Endothelial cell of umbilical vein (primary cell): ENCODE data around the gene UTF1. TPM values are rescaled to one million over a fixed set of nuclear protein-coding genes. Genes with fewer than 3 reads are reported as not detected.

Source experiments
- BruUV-seq: library from RNA; stranded (reverse); fragments of 400-500 nt; replicated peaks from 2 replicates; lab custom pipeline; 2021; lab: Mats Ljungman, UMichigan
- CTCF ChIA-PET: fragments of 300-600, 350-600 bp; sonication (Branson Sonifier 250); formaldehyde crosslinking; loops from one replicate; lab custom pipeline; 2021; ENCODE audit warnings: antibody characterized with exemption, inconsistent platforms; lab: Charles Lee
- POLR2A ChIA-PET: fragments of 300-600, 350-600 bp; sonication (Branson Sonifier 250); formaldehyde crosslinking; loops from one replicate; lab custom pipeline; 2021; ENCODE audit warnings: antibody characterized with exemption, inconsistent platforms; lab: Charles Lee
- DNase-seq: peaks from one replicate; pipeline ENCODE4 v3.0.0-alpha.2; 2011; ENCODE audit warnings: low read depth, low spot score
- FAIRE-seq: peaks from 2 replicates; lab custom pipeline; 2011; peaks lifted over from hg19 to GRCh38; lab: Jason Lieb, UNC
- H2AFZ ChIP-seq: 2 replicates; pipeline ENCODE4 v1.6.0; 2012; ENCODE audit warnings: low read depth, low read length, control low read depth, inconsistent platforms
- H3K27ac ChIP-seq: 2 replicates; pipeline ENCODE4 v1.5.1; 2011; ENCODE audit warnings: low read depth, mild to moderate bottlenecking, control low read depth, low read length, moderate library complexity; ENCODE audit not compliant: insufficient read depth
- H3K27me3 ChIP-seq, 2 experiments: 2 replicates each; pipeline versions ENCODE4 v1.6.0 to v1.6.1; 2011; ENCODE audit warnings: low read length in 2 of 2, mixed read lengths in 1 of 2; ENCODE audit not compliant: control insufficient read depth in 2 of 2, insufficient read depth in 2 of 2
- H3K36me3 ChIP-seq, 2 experiments: 2 replicates in 1 of 2; 3 replicates in 1 of 2; pipeline ENCODE4 v1.5.1; 2011; ENCODE audit warnings: low read length in 2 of 2, mild to moderate bottlenecking in 1 of 2, moderate library complexity in 1 of 2; ENCODE audit not compliant: control insufficient read depth in 2 of 2, insufficient read depth in 2 of 2; ENCODE audit errors: extremely low read depth in 1 of 2
- H3K4me1 ChIP-seq: 3 replicates; pipeline ENCODE4 v1.5.1; 2011; ENCODE audit warnings: mild to moderate bottlenecking, low read length; ENCODE audit not compliant: control insufficient read depth, insufficient read depth; ENCODE audit errors: extremely low read depth
- H3K4me2 ChIP-seq: 2 replicates; pipeline ENCODE4 v1.6.1; 2011; ENCODE audit warnings: low read length, control low read depth, mixed read lengths; ENCODE audit not compliant: insufficient read depth
- H3K4me3 ChIP-seq, 3 experiments: fragments of 200-600 bp in 1 of 3; sonication (generic), shearing (Covaris generic) in 1 of 3; replicated peaks in 1 of 3; 2 replicates each; pipeline ENCODE4 v1.5.1; 2011 to 2016; ENCODE audit warnings: control low read depth in 3 of 3, low read length in 3 of 3, mild to moderate bottlenecking in 2 of 3, inconsistent platforms in 1 of 3, low read depth in 1 of 3, moderate library complexity in 1 of 3; ENCODE audit not compliant: insufficient read depth in 1 of 3
- H3K79me2 ChIP-seq: 2 replicates; pipeline ENCODE4 v1.6.0; 2012; ENCODE audit warnings: low read length, inconsistent platforms; ENCODE audit not compliant: control insufficient read depth, insufficient read depth
- H3K9ac ChIP-seq: replicated peaks from 2 replicates; pipeline ENCODE3; 2011; ENCODE audit warnings: low read length, control low read depth; ENCODE audit not compliant: insufficient read depth; ENCODE audit errors: extremely low read depth
- H3K9me1 ChIP-seq: replicated peaks from 3 replicates; pipeline ENCODE4 v1.6.0; 2011; ENCODE audit warnings: mild to moderate bottlenecking, low read length; ENCODE audit not compliant: control insufficient read depth, insufficient read depth; ENCODE audit errors: extremely low read depth
- H3K9me3 ChIP-seq: replicated peaks from 2 replicates; pipeline ENCODE4 v1.5.1; 2012; ENCODE audit warnings: low read length, inconsistent platforms; ENCODE audit not compliant: control insufficient read depth, insufficient read depth
- H4K20me1 ChIP-seq: replicated peaks from 2 replicates; pipeline ENCODE3; 2011; ENCODE audit warnings: mild to moderate bottlenecking, low read length; ENCODE audit not compliant: control insufficient read depth, insufficient read depth; ENCODE audit errors: extremely low read depth
- CTCF ChIP-seq, 2 donors: IDR thresholded peaks; 1 replicate in 1 of 2; 2 replicates in 1 of 2; pipeline ENCODE4 v1.5.1; 2011; ENCODE audit warnings: low read length in 2 of 2, mild to moderate bottlenecking in 2 of 2, moderate library complexity in 2 of 2, control low read depth in 1 of 2, inconsistent platforms in 1 of 2, low read depth in 1 of 2; ENCODE audit not compliant: insufficient read depth in 1 of 2; ENCODE audit errors: extremely low read depth in 1 of 2
- EZH2 ChIP-seq: IDR thresholded peaks from 2 replicates; pipeline ENCODE4 v1.6.1; 2012; ENCODE audit warnings: borderline replicate concordance, low read depth, mild to moderate bottlenecking, moderate library complexity, low read length, inconsistent platforms; ENCODE audit not compliant: severe bottlenecking
- FOS ChIP-seq: IDR thresholded peaks from 2 replicates; pipeline ENCODE4 v1.6.1; 2011; ENCODE audit warnings: mild to moderate bottlenecking, low read length, moderate library complexity, borderline replicate concordance; ENCODE audit not compliant: insufficient read depth
- GATA2 ChIP-seq: IDR thresholded peaks from 2 replicates; pipeline ENCODE4 v1.7.0; 2011; ENCODE audit warnings: low read depth, mild to moderate bottlenecking, moderate library complexity, mixed read lengths, low read length; ENCODE audit not compliant: insufficient read length, insufficient read depth
- JUN ChIP-seq: IDR thresholded peaks from 2 replicates; pipeline ENCODE4 v1.6.1; 2011; ENCODE audit warnings: borderline replicate concordance, low read depth; ENCODE audit not compliant: insufficient read length, insufficient read depth
- MYC ChIP-seq: IDR thresholded peaks from one replicate; pipeline ENCODE4 v1.6.1; 2011; ENCODE audit warnings: mild to moderate bottlenecking, low read depth, low read length
- POLR2AphosphoS5 ChIP-seq: IDR thresholded peaks from 2 replicates; pipeline ENCODE4 v1.6.1; 2012; ENCODE audit warnings: low read depth, mild to moderate bottlenecking, control low read depth, low read length, moderate library complexity; ENCODE audit not compliant: insufficient read depth
- dilution Hi-C: fragments of 300-500 bp; cut with MboI; formaldehyde crosslinking; loops from one replicate; pipeline ENCODE4 v1.15.0; 2019; ENCODE audit warnings: low sequenced_read_pairs; ENCODE audit not compliant: extremely low pct_ligation_motif_present
- intact Hi-C: fragments of 100-400 bp; cut with micrococcal nuclease; formaldehyde crosslinking; loops from one replicate; pipeline ENCODE4 v1.10.0; 2022
- polyA plus RNA-seq, 4 experiments: library from polyadenylated mRNA; depleted of rRNA in 3 of 4; stranded (reverse) in 3 of 4; unstranded in 1 of 4; fragments of >200 nt; gene quantifications; 2 replicates each; pipeline versions ENCODE4 v1.2.1 to v1.2.3, GENCODE V29; 2011 to 2012; ENCODE audit warnings: missing spikeins in 1 of 4
- total RNA-seq: library from RNA; stranded (reverse); gene quantifications from 2 replicates; pipeline ENCODE4 v1.2.3, GENCODE V29; 2021
- TF ChIP-seq, protein P1 (sequence below): IDR thresholded peaks from 2 replicates; pipeline ENCODE4 v1.6.1; 2011; ENCODE audit not compliant: insufficient read depth, insufficient read length

UTF1 gene
- total and polyA plus RNA-seq, 2 donors (not counting 3 experiments of a cell fraction or from before 2014, with no cell fraction given), result not detected

- Histone ChIP-seq H4K20me1 (no peaks in the 10 kb centered on the region), H3K27ac (no peak overlapping the region), H3K9me1 (no peaks in the 10 kb centered on the region), H3K4me1 (peaks cover 26% of the 10 kb centered on the region), H3K36me3 (no peaks in the 10 kb centered on the region), H3K9ac (no peak overlapping the region), H2AFZ (peak overlapping the region; percentile 69), H3K27me3 (no peaks in the 10 kb centered on the region), H3K4me3 (no peak overlapping the region), H3K79me2 (no peaks in the 10 kb centered on the region), H3K4me2 (no peak overlapping the region), H3K9me3 (no peaks in the 10 kb centered on the region)
- dilution Hi-C loops (no loop called here), intact Hi-C loops (no loop called here)
- POLR2A ChIA-PET, result no interaction called here
- BruUV-seq, result no TSS peak
- no peak for TF ChIP-seq FOS
- TF ChIP-seq EZH2, result no peak
- no peak for TF ChIP-seq GATA2
- TF ChIP-seq CTCF (IDR thresholded peaks at IDR 0.05; ENCODE audit: extremely low read depth in 1 of 2, insufficient read depth in 1 of 2, low read depth in 1 of 2, low read length in 2 of 2), result peak; percentile 24 to 33
- TF ChIP-seq POLR2AphosphoS5, result no peak
- TF ChIP-seq JUN, result no peak
- no peak for TF ChIP-seq MYC
- TF ChIP-seq, protein P1, sequence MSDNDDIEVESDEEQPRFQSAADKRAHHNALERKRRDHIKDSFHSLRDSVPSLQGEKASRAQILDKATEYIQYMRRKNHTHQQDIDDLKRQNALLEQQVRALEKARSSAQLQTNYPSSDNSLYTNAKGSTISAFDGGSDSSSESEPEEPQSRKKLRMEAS, result no peak
- CTCF ChIA-PET, result interaction anchor here (0.7 to 2.4 kb wide), 10 partner anchors 8 to 717 kb away, joined by 3 to 10 read pairs (median 4); no protein-coding TSS in a partner anchor
- FAIRE-seq, result peak; percentile 80
- peak; percentile 29 for DNase-seq
These were observed 27.6 kb downstream of the UTF1 start for GRCh38 chr10:133257489-133258065.
